ENCODE data around the gene YAF2.

DNA sequence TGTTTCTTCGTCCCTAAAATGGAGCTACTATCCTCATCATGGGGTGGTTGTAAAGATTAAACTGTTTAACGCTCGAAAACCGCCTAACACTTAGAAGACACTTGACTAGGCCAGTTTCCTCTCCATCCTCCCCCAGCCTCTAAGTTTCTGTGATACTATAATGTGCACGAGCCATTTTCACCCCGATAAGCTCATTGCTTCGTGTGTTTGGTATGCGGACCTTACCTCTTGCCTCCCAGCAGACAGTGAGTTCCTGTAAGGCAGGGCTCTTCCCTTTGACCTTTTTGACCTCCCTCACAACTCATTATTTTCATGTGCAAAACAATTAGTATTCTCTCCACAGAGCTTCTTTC lies 92.9 kb downstream of the YAF2 start:
- TF ChIP-seq, protein P1, sequence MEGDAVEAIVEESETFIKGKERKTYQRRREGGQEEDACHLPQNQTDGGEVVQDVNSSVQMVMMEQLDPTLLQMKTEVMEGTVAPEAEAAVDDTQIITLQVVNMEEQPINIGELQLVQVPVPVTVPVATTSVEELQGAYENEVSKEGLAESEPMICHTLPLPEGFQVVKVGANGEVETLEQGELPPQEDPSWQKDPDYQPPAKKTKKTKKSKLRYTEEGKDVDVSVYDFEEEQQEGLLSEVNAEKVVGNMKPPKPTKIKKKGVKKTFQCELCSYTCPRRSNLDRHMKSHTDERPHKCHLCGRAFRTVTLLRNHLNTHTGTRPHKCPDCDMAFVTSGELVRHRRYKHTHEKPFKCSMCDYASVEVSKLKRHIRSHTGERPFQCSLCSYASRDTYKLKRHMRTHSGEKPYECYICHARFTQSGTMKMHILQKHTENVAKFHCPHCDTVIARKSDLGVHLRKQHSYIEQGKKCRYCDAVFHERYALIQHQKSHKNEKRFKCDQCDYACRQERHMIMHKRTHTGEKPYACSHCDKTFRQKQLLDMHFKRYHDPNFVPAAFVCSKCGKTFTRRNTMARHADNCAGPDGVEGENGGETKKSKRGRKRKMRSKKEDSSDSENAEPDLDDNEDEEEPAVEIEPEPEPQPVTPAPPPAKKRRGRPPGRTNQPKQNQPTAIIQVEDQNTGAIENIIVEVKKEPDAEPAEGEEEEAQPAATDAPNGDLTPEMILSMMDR (IDR thresholded peaks at IDR 0.05; ENCODE audit: extremely low read depth in 1 of 2, insufficient read depth in 1 of 2, low read depth in 1 of 2, low read length in 2 of 2) = no peak
- TF ChIP-seq FOS (IDR thresholded peaks at IDR 0.05; ENCODE audit: borderline replicate concordance, insufficient read depth, low read length) (no peak), POLR2A (IDR thresholded peaks at IDR 0.05; ENCODE audit: low read depth, low read length) (no peak), MYC (IDR thresholded peaks at IDR 0.05; ENCODE audit: low read depth, low read length) (no peak), EZH2 (IDR thresholded peaks at IDR 0.05; ENCODE audit: borderline replicate concordance, low read depth, low read length, severe bottlenecking) (no peak)
